HUES64 (cell line): Measurements from ENCODE around the gene NT5C.
"Not testable (repeated sequence)": the region's sequence is repeated elsewhere in the genome, so short reads cannot be mapped to it uniquely, and the experiment has no call there.

ENCODE experiments used
- H3K27ac ChIP-seq: 2 replicates; pipeline ENCODE4 v1.7.0; 2013; ENCODE audit warnings: low read depth, low read length, inconsistent platforms
- H3K27me3 ChIP-seq: 2 replicates; pipeline ENCODE4 v1.6.1; 2013; ENCODE audit warnings: mild to moderate bottlenecking, low read length; ENCODE audit not compliant: insufficient read depth
- H3K36me3 ChIP-seq: 2 replicates; pipeline ENCODE4 v1.6.1; 2013; ENCODE audit warnings: mild to moderate bottlenecking, low read length; ENCODE audit not compliant: insufficient read depth
- H3K4me1 ChIP-seq: 2 replicates; pipeline ENCODE4 v1.6.1; 2013; ENCODE audit warnings: mild to moderate bottlenecking, low read length, moderate library complexity; ENCODE audit not compliant: insufficient read depth
- H3K4me3 ChIP-seq: 2 replicates; pipeline ENCODE4 v1.5.1; 2013; ENCODE audit warnings: mild to moderate bottlenecking, low read length, moderate library complexity
- H3K9ac ChIP-seq: 2 replicates; pipeline ENCODE4 v1.6.1; 2013; ENCODE audit warnings: mild to moderate bottlenecking, low read depth, low read length
- H3K9me3 ChIP-seq: 2 replicates; pipeline ENCODE4 v1.6.1; 2013; ENCODE audit warnings: low read depth, low read length; ENCODE audit not compliant: insufficient read depth
- WGBS: fragments of 150-250, 120-280 bp; methylation state at CpG from one replicate; pipeline ENCODE4 v1.1.7; 2013; ENCODE audit warnings: missing lambda C conversion rate; 5-methylcytosine and 5-hydroxymethylcytosine counted together

The NT5C gene

GRCh38 chr17:75142236-75142971 is 10.9 kb upstream of the NT5C start:
- 96% methylated on average over 11 of the region's 13 CpGs for WGBS
- H3K9ac ChIP-seq, result no peak overlapping the region
- no peaks in the 10 kb centered on the region for H3K4me1 ChIP-seq
- no peaks in the 10 kb centered on the region for H3K9me3 ChIP-seq
- no peak overlapping the region for H3K27ac ChIP-seq
- H3K36me3 ChIP-seq, result peaks cover 97% of the 10 kb centered on the region
- no peaks in the 10 kb centered on the region for H3K27me3 ChIP-seq
- no peak overlapping the region for H3K4me3 ChIP-seq

- Histone ChIP-seq H3K9me3 (no peaks in the 10 kb centered on the region), H3K27ac (no peak overlapping the region), H3K36me3 (peaks cover 88% of the 10 kb centered on the region), H3K9ac (no peak overlapping the region), H3K4me1 (no peaks in the 10 kb centered on the region), H3K27me3 (no peaks in the 10 kb centered on the region), H3K4me3 (no peak overlapping the region)
- 95% methylated on average over 5 of the region's 5 CpGs for WGBS
Measured at GRCh38 chr17:75138519-75138918, 7.0 kb upstream of the NT5C start.

GRCh38 chr17:75137762-75138161 is 6.2 kb upstream of the NT5C start:
- peaks cover 80% of the 10 kb centered on the region for H3K36me3 ChIP-seq
- H3K9me3 ChIP-seq, H3K4me1 ChIP-seq, H3K27ac ChIP-seq, H3K27me3 ChIP-seq, H3K4me3 ChIP-seq, H3K9ac ChIP-seq: not testable (repeated sequence)
- WGBS, result 97% methylated on average over 9 of the region's 9 CpGs

GRCh38 chr17:75135946-75136345 is 4.4 kb upstream of the NT5C start:
- H3K4me3 ChIP-seq, result no peak overlapping the region
- H3K27me3 ChIP-seq, result no peaks in the 10 kb centered on the region
- no peak overlapping the region for H3K9ac ChIP-seq
- no peaks in the 10 kb centered on the region for H3K9me3 ChIP-seq
- H3K27ac ChIP-seq, result peak overlapping the region; percentile 10; the same call in 1 of the 2 replicates
- 98% methylated on average over 8 of the region's 8 CpGs for WGBS
- peaks cover 65% of the 10 kb centered on the region for H3K36me3 ChIP-seq
- H3K4me1 ChIP-seq, result no peaks in the 10 kb centered on the region

GRCh38 chr17:75135452-75135851 is 3.9 kb upstream of the NT5C start:
- H3K9ac ChIP-seq, result no peak overlapping the region
- peaks cover 61% of the 10 kb centered on the region for H3K36me3 ChIP-seq
- H3K4me3 ChIP-seq, result no peak overlapping the region
- no peaks in the 10 kb centered on the region for H3K9me3 ChIP-seq
- WGBS, result 90% methylated on average over 5 of the region's 5 CpGs
- H3K27me3 ChIP-seq, result no peaks in the 10 kb centered on the region
- H3K4me1 ChIP-seq, result no peaks in the 10 kb centered on the region; the same call in 1 of the 2 replicates
- peak overlapping the region; percentile 52; the same call in 1 of the 2 replicates for H3K27ac ChIP-seq

GRCh38 chr17:75133607-75134347 is 2.2 kb upstream of the NT5C start:
- H3K27me3 ChIP-seq, result not testable (repeated sequence)
- peaks cover 60% of the 10 kb centered on the region for H3K36me3 ChIP-seq

DNA sequence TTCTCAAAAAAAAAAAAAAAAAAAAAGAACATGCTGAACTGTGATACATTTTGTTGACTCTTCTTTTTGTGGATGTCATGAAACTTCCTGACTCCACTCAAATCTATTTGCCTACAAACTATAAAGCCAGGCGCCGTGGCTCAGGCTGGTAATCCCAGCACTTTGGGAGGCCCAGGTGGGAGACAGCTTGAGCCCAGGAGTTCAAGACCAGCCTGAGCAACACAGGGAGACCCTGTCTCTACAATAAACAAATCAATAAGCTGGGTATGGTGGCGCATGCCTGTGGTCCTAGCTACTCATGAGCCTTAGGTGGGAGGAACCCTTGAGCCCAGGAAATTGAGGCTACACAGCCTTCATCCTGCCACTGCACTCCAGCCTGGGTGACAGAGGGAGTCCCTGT is 1.5 kb upstream of the NT5C start:
- no peak overlapping the region for H3K4me3 ChIP-seq
- no peak overlapping the region for H3K9ac ChIP-seq
- no peak overlapping the region for H3K27ac ChIP-seq
- WGBS, result 91% methylated on average over 3 of the region's 3 CpGs
- H3K4me1 ChIP-seq, result no peaks in the 10 kb centered on the region; the same call in 1 of the 2 replicates
- peaks cover 56% of the 10 kb centered on the region for H3K36me3 ChIP-seq
- no peaks in the 10 kb centered on the region for H3K27me3 ChIP-seq
- no peaks in the 10 kb centered on the region for H3K9me3 ChIP-seq

More at GRCh38 chr17:75133607-75134347, 2.2 kb upstream of the NT5C start:
- H3K4me1 ChIP-seq, H3K27ac ChIP-seq, H3K9me3 ChIP-seq, H3K9ac ChIP-seq, H3K4me3 ChIP-seq: not testable (repeated sequence)
- 93% methylated on average over 14 of the region's 14 CpGs for WGBS

DNA sequence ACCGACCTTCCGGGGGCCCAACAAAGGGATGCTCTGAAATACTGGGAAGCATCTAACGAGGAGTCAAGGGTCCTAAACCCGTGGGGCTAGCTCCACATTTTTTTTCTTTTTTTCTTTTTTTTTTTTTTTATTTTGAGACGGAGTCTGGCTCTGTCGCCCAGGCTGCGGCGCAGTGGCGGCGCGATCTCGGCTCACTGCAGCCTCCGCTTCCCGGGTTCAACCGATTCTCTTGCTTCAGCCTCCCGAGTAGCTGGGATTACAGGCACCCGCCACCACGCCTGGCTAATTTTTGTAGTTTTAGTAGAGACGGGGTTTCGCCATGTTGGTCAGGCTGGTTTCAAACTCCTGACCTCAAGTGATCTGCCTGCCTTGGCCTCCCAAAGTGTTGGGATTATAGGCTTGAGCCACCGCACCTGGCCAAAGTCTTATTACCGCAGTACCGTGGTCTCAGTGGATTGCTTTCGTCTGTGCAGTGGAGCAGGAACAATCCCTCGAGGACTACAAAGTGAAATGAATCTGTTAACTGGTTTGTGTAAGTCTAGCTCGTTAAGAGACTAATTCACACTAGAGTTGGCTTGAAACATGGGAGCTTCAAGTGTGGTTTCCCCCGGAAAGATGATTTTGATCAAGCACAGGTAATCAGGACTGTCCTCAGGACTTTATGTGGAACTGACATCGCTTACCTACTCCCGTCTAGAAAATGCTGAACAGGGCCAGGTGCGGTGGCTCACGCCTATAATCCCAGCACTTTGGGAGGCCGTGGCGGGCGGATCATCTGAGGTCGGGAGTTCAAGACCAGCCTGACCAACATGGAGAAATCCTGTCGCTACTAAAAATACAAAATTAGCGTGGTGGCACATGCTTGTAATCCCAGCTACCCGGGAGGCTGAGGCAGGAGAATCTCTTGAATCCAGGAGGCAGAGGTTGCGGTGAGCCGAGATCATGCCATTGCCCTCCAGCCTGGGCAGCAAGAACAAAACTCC is 767 bp upstream of the NT5C start:
- not testable (repeated sequence) for H3K4me1 ChIP-seq, H3K27me3 ChIP-seq, H3K9me3 ChIP-seq
- Histone ChIP-seq H3K36me3 (peaks cover 49% of the 10 kb centered on the region), H3K27ac (peak overlapping the region; percentile 93), H3K4me3 (peak overlapping the region; percentile 85), H3K9ac (peak overlapping the region; percentile 94)
- WGBS, result 89% methylated on average over 40 of the region's 40 CpGs

GRCh38 chr17:75130632-75131277 is 787 bp downstream of the NT5C start:
- 9% methylated on average over 29 of the region's 29 CpGs for WGBS
- Histone ChIP-seq H3K27ac (peak overlapping the region; percentile 93), H3K4me1 (no peaks in the 10 kb centered on the region; the same call in 1 of the 2 replicates), H3K9me3 (no peaks in the 10 kb centered on the region), H3K4me3 (peak overlapping the region; percentile 85), H3K36me3 (peaks cover 33% of the 10 kb centered on the region), H3K27me3 (no peaks in the 10 kb centered on the region), H3K9ac (peak overlapping the region; percentile 94)

- Histone ChIP-seq H3K27ac (no peak overlapping the region), H3K4me3 (peak overlapping the region; percentile 85), H3K27me3 (no peaks in the 10 kb centered on the region), H3K9ac (0 out of 2 replicates have a peak overlapping the region, but pooled peaks have one; percentile 94), H3K4me1 (no peaks in the 10 kb centered on the region; the same call in 1 of the 2 replicates), H3K9me3 (no peaks in the 10 kb centered on the region), H3K36me3 (peaks cover 27% of the 10 kb centered on the region)
- 88% methylated on average over 24 of the region's 24 CpGs for WGBS
Measured at GRCh38 chr17:75130059-75130631, 1.4 kb downstream of the NT5C start.
